Right atrium auricular region (tissue), 2 donors: ENCODE measurements around the gene ARHGAP45. TPM values are rescaled to one million over a fixed set of nuclear protein-coding genes. Genes with fewer than 3 reads are reported as not detected.

ENCODE experiments used
- DNase-seq: peaks from one replicate; pipeline ENCODE4 v3.0.0-alpha.2; 2019; ENCODE audit warnings: low spot score
- H3K27ac ChIP-seq, 2 donors: fragments of 200-600 bp; sonication (generic); 1 replicate in 1 of 2; 2 replicates in 1 of 2; pipeline ENCODE4 v1.5.1; 2016 to 2019
- H3K27me3 ChIP-seq, 2 donors: fragments of 200-600 bp; sonication (generic); one replicate each; pipeline versions ENCODE4 v1.5.1 to v1.6.0; 2017 to 2019
- H3K36me3 ChIP-seq: fragments of 200-600 bp; sonication (generic); one replicate; pipeline ENCODE4 v1.5.1; 2016
- H3K4me1 ChIP-seq, 2 donors: fragments of 200-600 bp; sonication (generic); one replicate each; pipeline versions ENCODE4 v1.5.1 to v1.6.0; 2017 to 2019
- H3K4me3 ChIP-seq, 2 donors: fragments of 200-600 bp; sonication (generic); 1 replicate in 1 of 2; 2 replicates in 1 of 2; pipeline ENCODE4 v1.5.1; 2017 to 2019; ENCODE audit warnings: mild to moderate bottlenecking in 1 of 2, moderate library complexity in 1 of 2
- H3K9me3 ChIP-seq, 2 donors: fragments of 200-600 bp; sonication (generic); one replicate each; pipeline ENCODE4 v1.5.1; 2019
- CTCF ChIP-seq, 2 donors: fragments of 200-600 bp; sonication (generic); IDR thresholded peaks; one replicate each; pipeline ENCODE4 v1.5.1; 2019; ENCODE audit warnings: antibody characterized with exemption in 2 of 2
- total RNA-seq, 2 donors: library from RNA; depleted of rRNA; stranded (reverse); fragments of >200 nt; gene quantifications; one replicate each; pipeline ENCODE4 v1.1.0, GENCODE V29; 2016

ARHGAP45 gene
- total RNA-seq, 2 donors from 2014 or later, result 5.2 to 12.8 TPM

- DNase-seq, result no peak
- Histone ChIP-seq H3K9me3 (no peaks in the 10 kb centered on the region), H3K4me1 (no peaks in the 10 kb centered on the region), H3K27ac (no peak overlapping the region), H3K36me3 (peaks cover 100% of the 10 kb centered on the region), H3K4me3 (no peak overlapping the region), H3K27me3 (no peaks in the 10 kb centered on the region)
- no peak for TF ChIP-seq CTCF (IDR thresholded peaks at IDR 0.05)
Measured at GRCh38 chr19:1122972-1123363, 56.0 kb downstream of the ARHGAP45 start.

GRCh38 chr19:1123381-1123780 lies 56.4 kb downstream of the ARHGAP45 start:
- no peak for TF ChIP-seq CTCF (IDR thresholded peaks at IDR 0.05)
- no peak for DNase-seq
- Histone ChIP-seq H3K4me1 (no peaks in the 10 kb centered on the region), H3K4me3 (no peak overlapping the region), H3K27ac (no peak overlapping the region), H3K27me3 (no peaks in the 10 kb centered on the region), H3K9me3 (no peaks in the 10 kb centered on the region), H3K36me3 (peaks cover 97% of the 10 kb centered on the region)

GRCh38 chr19:1123885-1124677 lies 57.1 kb downstream of the ARHGAP45 start:
- Histone ChIP-seq H3K9me3 (no peaks in the 10 kb centered on the region), H3K27ac (no peak overlapping the region), H3K36me3 (peaks cover 90% of the 10 kb centered on the region), H3K4me3 (no peak overlapping the region), H3K4me1 (no peaks in the 10 kb centered on the region), H3K27me3 (no peaks in the 10 kb centered on the region)
- no peak for DNase-seq
- TF ChIP-seq CTCF (IDR thresholded peaks at IDR 0.05), result no peak

- DNase-seq, result no peak
- Histone ChIP-seq H3K27ac (no peak overlapping the region), H3K36me3 (peaks cover 73% of the 10 kb centered on the region), H3K9me3 (no peaks in the 10 kb centered on the region), H3K4me1 (peaks cover 0 to 14% of the 10 kb centered on the region in 2 donors), H3K27me3 (no peaks in the 10 kb centered on the region), H3K4me3 (no peak overlapping the region)
- no peak for TF ChIP-seq CTCF (IDR thresholded peaks at IDR 0.05)
Measured at GRCh38 chr19:1125601-1126467, 58.9 kb downstream of the ARHGAP45 start.

- peaks cover 0 to 26% of the 10 kb centered on the region in 2 donors for H3K4me1 ChIP-seq
- H3K36me3 ChIP-seq, result peaks cover 60% of the 10 kb centered on the region
- no peaks in the 10 kb centered on the region for H3K27me3 ChIP-seq
- TF ChIP-seq CTCF (IDR thresholded peaks at IDR 0.05), result no peak
- no peaks in the 10 kb centered on the region for H3K9me3 ChIP-seq
- no peak for DNase-seq
- H3K4me3 ChIP-seq, result no peak overlapping the region
- H3K27ac ChIP-seq, result no peak overlapping the region
Measured at GRCh38 chr19:1126984-1127760, 60.2 kb downstream of the ARHGAP45 start.
